GDM1 (cell line): ENCODE results near the gene TJP1.
"Not testable (repeated sequence)": the region's sequence is repeated elsewhere in the genome, so short reads cannot be mapped to it uniquely, and the experiment has no call there.

Experiments
- DNase-seq: peaks from one replicate; lab custom pipeline; 2025; lab: John Stamatoyannopoulos, UW

TJP1 gene

GRCh38 chr15:29838352-29839010, 16.2 kb upstream of the TJP1 start:
- DNase-seq = no peak

- DNase-seq = no peak
Measured at GRCh38 chr15:29835301-29835700, 13.0 kb upstream of the TJP1 start.

GRCh38 chr15:29832709-29833108, 10.4 kb upstream of the TJP1 start:
- DNase-seq = no peak

- DNase-seq = no peak
Measured at GRCh38 chr15:29826908-29827820, 4.9 kb upstream of the TJP1 start.

GRCh38 chr15:29825227-29825626, 3.0 kb upstream of the TJP1 start:
- no peak for DNase-seq

- no peak for DNase-seq
Measured at GRCh38 chr15:29822684-29823459, 604 bp upstream of the TJP1 start.

- DNase-seq = no peak
Measured at GRCh38 chr15:29821416-29822099, 710 bp downstream of the TJP1 start.

- no peak for DNase-seq
Measured at GRCh38 chr15:29820394-29821154, 1.7 kb downstream of the TJP1 start.

GRCh38 chr15:29819979-29820378, 2.3 kb downstream of the TJP1 start:
- no peak for DNase-seq

- DNase-seq = no peak
Measured at GRCh38 chr15:29818141-29818540, 4.1 kb downstream of the TJP1 start.

- DNase-seq = not testable (repeated sequence)
Measured at GRCh38 chr15:29817455-29817854, 4.8 kb downstream of the TJP1 start.

- no peak for DNase-seq
Measured at GRCh38 chr15:29815000-29815710, 7.1 kb downstream of the TJP1 start.

- no peak for DNase-seq
Measured at GRCh38 chr15:29813009-29813408, 9.3 kb downstream of the TJP1 start.

- DNase-seq = no peak
Measured at GRCh38 chr15:29812384-29812694, 9.9 kb downstream of the TJP1 start.

GRCh38 chr15:29811691-29812383, 10.4 kb downstream of the TJP1 start:
- DNase-seq = no peak

GRCh38 chr15:29805708-29806104, 16.6 kb downstream of the TJP1 start:
- DNase-seq = no peak

- no peak for DNase-seq
Measured at GRCh38 chr15:29805043-29805707, 17.1 kb downstream of the TJP1 start.

GRCh38 chr15:29802411-29802810, 19.9 kb downstream of the TJP1 start:
- DNase-seq = no peak

- no peak for DNase-seq
Measured at GRCh38 chr15:29800491-29801366, 21.5 kb downstream of the TJP1 start.
